Panc1 (cell line): Measurements from ENCODE around the gene RBM4. TPM values are rescaled to one million over a fixed set of nuclear protein-coding genes. Genes with fewer than 3 reads are reported as not detected.

Source experiments
- ATAC-seq: fragments of 200-7000 bp; cut with Tn5 transposase; 2 replicates; pipeline ENCODE4 v1.9.1; 2020; ENCODE audit warnings: mild to moderate bottlenecking, moderate library complexity
- BruUV-seq: library from RNA; stranded (reverse); fragments of 400-500 nt; replicated peaks from 2 replicates; lab custom pipeline; 2021; lab: Mats Ljungman, UMichigan
- CTCF ChIA-PET: fragments of 300-600 bp; sonication (Branson Sonifier 250); formaldehyde crosslinking; loops from one replicate; lab custom pipeline; 2022; ENCODE audit warnings: antibody characterized with exemption; lab: Charles Lee
- POLR2A ChIA-PET: fragments of 300-600 bp; sonication (Branson Sonifier 250); formaldehyde crosslinking; loops from one replicate; lab custom pipeline; 2022; ENCODE audit warnings: antibody characterized with exemption; lab: Charles Lee
- DNase-seq: peaks from one replicate; pipeline ENCODE4 v3.0.0-alpha.2; 2010; ENCODE audit warnings: low read depth, low spot score
- H3K27ac ChIP-seq: 2 replicates; pipeline ENCODE4 v1.5.1; 2011; ENCODE audit warnings: mild to moderate bottlenecking, low read length, inconsistent platforms
- H3K27me3 ChIP-seq: fragments of 200-500 bp; sonication (Bioruptor generic); 2 replicates; pipeline ENCODE4 v1.6.0; 2014; ENCODE audit warnings: low read length, inconsistent platforms; ENCODE audit not compliant: control insufficient read depth, insufficient read depth
- H3K36me3 ChIP-seq: fragments of 200-500 bp; sonication (Bioruptor generic); 2 replicates; pipeline ENCODE4 v1.5.1; 2014; ENCODE audit warnings: inconsistent platforms, mild to moderate bottlenecking, low read length, moderate library complexity; ENCODE audit not compliant: control insufficient read depth, insufficient read depth
- H3K4me1 ChIP-seq: 2 replicates; pipeline ENCODE4 v1.5.1; 2011; ENCODE audit warnings: inconsistent platforms, mild to moderate bottlenecking, low read length, moderate library complexity; ENCODE audit not compliant: control insufficient read depth, insufficient read depth
- H3K4me3 ChIP-seq, 2 experiments: 2 replicates each; pipeline ENCODE4 v1.5.1; 2011 to 2012; ENCODE audit warnings: low read depth in 2 of 2, low read length in 2 of 2, mild to moderate bottlenecking in 2 of 2, inconsistent platforms in 1 of 2, moderate library complexity in 1 of 2
- H3K9me3 ChIP-seq: fragments of 200-500 bp; sonication (Bioruptor generic); 2 replicates; pipeline ENCODE4 v1.5.1; 2014; ENCODE audit warnings: low read depth, mild to moderate bottlenecking, inconsistent platforms, low read length, moderate library complexity; ENCODE audit not compliant: control insufficient read depth, insufficient read depth
- CTCF ChIP-seq: fragments of 450-650 bp; IDR thresholded peaks from 2 replicates; pipeline ENCODE4 v1.5.1; 2017; ENCODE audit warnings: mild to moderate bottlenecking
- POLR2AphosphoS5 ChIP-seq: IDR thresholded peaks from 2 replicates; pipeline ENCODE4 v1.6.1; 2012; ENCODE audit warnings: mild to moderate bottlenecking, low read depth, low read length, moderate library complexity
- REST ChIP-seq, 2 experiments: IDR thresholded peaks; 2 replicates each; pipeline ENCODE4 v1.6.1; 2011 to 2012; ENCODE audit warnings: low read depth in 2 of 2, control low read depth in 1 of 2, low read length in 1 of 2, mild to moderate bottlenecking in 1 of 2, moderate library complexity in 1 of 2; ENCODE audit not compliant: insufficient read depth in 1 of 2
- SIN3A ChIP-seq: IDR thresholded peaks from 2 replicates; pipeline ENCODE4 v1.6.1; 2012; ENCODE audit warnings: low read depth, mild to moderate bottlenecking, low read length, moderate library complexity, borderline replicate concordance; ENCODE audit not compliant: insufficient read depth
- TCF7L2 ChIP-seq: IDR thresholded peaks from 2 replicates; pipeline ENCODE4 v1.6.1; 2011; ENCODE audit warnings: mild to moderate bottlenecking, low read depth, low read length, inconsistent platforms
- in situ Hi-C: cut with HindIII; loops from 2 replicates; pipeline ENCODE4 v1.10.0; 2016; ENCODE audit warnings: low sequenced_read_pairs, low pct_unique_long_range_greater_than_20kb
- intact Hi-C: fragments of 100-400 bp; cut with micrococcal nuclease; formaldehyde crosslinking; loops from one replicate; pipeline ENCODE4 v1.10.0; 2022; ENCODE audit not compliant: unreplicated experiment
- total RNA-seq: library from RNA; stranded (reverse); gene quantifications from one replicate; pipeline ENCODE4 v1.2.1, GENCODE V29; 2021; ENCODE audit not compliant: unreplicated experiment

RBM4 gene
- total RNA-seq, 1 experiment from 2014 or later = 195 TPM

GRCh38 chr11:66628061-66628603, 10.4 kb upstream of the RBM4 start:
- Histone ChIP-seq H3K4me3 (no peak overlapping the region), H3K4me1 (peaks cover 2% of the 10 kb centered on the region; the same call in 1 of the 2 replicates), H3K9me3 (no peaks in the 10 kb centered on the region), H3K27me3 (no peaks in the 10 kb centered on the region), H3K27ac (no peak overlapping the region), H3K36me3 (peaks cover 46% of the 10 kb centered on the region)
- no peak for DNase-seq
- no peak for TF ChIP-seq POLR2AphosphoS5
- TF ChIP-seq TCF7L2 = no peak
- TF ChIP-seq REST (IDR thresholded peaks at IDR 0.05; ENCODE audit: insufficient read depth in 1 of 2, low read depth in 2 of 2, low read length in 1 of 2) = no peak
- TF ChIP-seq CTCF = no peak
- ATAC-seq = no peak
- BruUV-seq = TSS peak; percentile 12
- CTCF ChIA-PET = no interaction called here
- POLR2A ChIA-PET = no interaction called here
- in situ Hi-C loops (no loop called here), intact Hi-C loops (no loop called here)

- no peaks in the 10 kb centered on the region for H3K27me3 ChIP-seq
- DNase-seq = no peak
- no peaks in the 10 kb centered on the region for H3K9me3 ChIP-seq
- H3K27ac ChIP-seq = no peak overlapping the region
- intact Hi-C loops = no loop called here
- H3K4me3 ChIP-seq = no peak overlapping the region
- H3K36me3 ChIP-seq = peaks cover 35% of the 10 kb centered on the region
- CTCF ChIA-PET = no interaction called here
- POLR2A ChIA-PET = interaction anchor here (0.6 to 0.7 kb wide), 2 partner anchors 12 to 18 kb away, joined by 4 to 5 read pairs; no protein-coding TSS in a partner anchor
- TF ChIP-seq POLR2AphosphoS5 = no peak
- no peak for TF ChIP-seq CTCF
- TF ChIP-seq REST (IDR thresholded peaks at IDR 0.05; ENCODE audit: insufficient read depth in 1 of 2, low read depth in 2 of 2, low read length in 1 of 2) = no peak
- no peak for TF ChIP-seq TCF7L2
- no peak for TF ChIP-seq SIN3A
- H3K4me1 ChIP-seq = no peaks in the 10 kb centered on the region
- no TSS peak for BruUV-seq
- in situ Hi-C loops = no loop called here
- no peak for ATAC-seq
These were observed 9.1 kb upstream of the RBM4 start for GRCh38 chr11:66629356-66629755.
